Panc1 (cell line): ENCODE results near the gene KLK5. TPM values are rescaled to one million over a fixed set of nuclear protein-coding genes. Genes with fewer than 3 reads are reported as not detected.

ENCODE experiments used
- ATAC-seq: fragments of 200-7000 bp; cut with Tn5 transposase; 2 replicates; pipeline ENCODE4 v1.9.1; 2020; ENCODE audit warnings: mild to moderate bottlenecking, moderate library complexity
- BruUV-seq: library from RNA; stranded (reverse); fragments of 400-500 nt; replicated peaks from 2 replicates; lab custom pipeline; 2021; lab: Mats Ljungman, UMichigan
- CTCF ChIA-PET: fragments of 300-600 bp; sonication (Branson Sonifier 250); formaldehyde crosslinking; loops from one replicate; lab custom pipeline; 2022; ENCODE audit warnings: antibody characterized with exemption; lab: Charles Lee
- POLR2A ChIA-PET: fragments of 300-600 bp; sonication (Branson Sonifier 250); formaldehyde crosslinking; loops from one replicate; lab custom pipeline; 2022; ENCODE audit warnings: antibody characterized with exemption; lab: Charles Lee
- DNase-seq: peaks from one replicate; pipeline ENCODE4 v3.0.0-alpha.2; 2010; ENCODE audit warnings: low read depth, low spot score
- H3K27ac ChIP-seq: 2 replicates; pipeline ENCODE4 v1.5.1; 2011; ENCODE audit warnings: mild to moderate bottlenecking, low read length, inconsistent platforms
- H3K27me3 ChIP-seq: fragments of 200-500 bp; sonication (Bioruptor generic); 2 replicates; pipeline ENCODE4 v1.6.0; 2014; ENCODE audit warnings: low read length, inconsistent platforms; ENCODE audit not compliant: control insufficient read depth, insufficient read depth
- H3K36me3 ChIP-seq: fragments of 200-500 bp; sonication (Bioruptor generic); 2 replicates; pipeline ENCODE4 v1.5.1; 2014; ENCODE audit warnings: inconsistent platforms, mild to moderate bottlenecking, low read length, moderate library complexity; ENCODE audit not compliant: control insufficient read depth, insufficient read depth
- H3K4me1 ChIP-seq: 2 replicates; pipeline ENCODE4 v1.5.1; 2011; ENCODE audit warnings: inconsistent platforms, mild to moderate bottlenecking, low read length, moderate library complexity; ENCODE audit not compliant: control insufficient read depth, insufficient read depth
- H3K4me3 ChIP-seq, 2 experiments: 2 replicates each; pipeline ENCODE4 v1.5.1; 2011 to 2012; ENCODE audit warnings: low read depth in 2 of 2, low read length in 2 of 2, mild to moderate bottlenecking in 2 of 2, inconsistent platforms in 1 of 2, moderate library complexity in 1 of 2
- H3K9me3 ChIP-seq: fragments of 200-500 bp; sonication (Bioruptor generic); 2 replicates; pipeline ENCODE4 v1.5.1; 2014; ENCODE audit warnings: low read depth, mild to moderate bottlenecking, inconsistent platforms, low read length, moderate library complexity; ENCODE audit not compliant: control insufficient read depth, insufficient read depth
- CTCF ChIP-seq: fragments of 450-650 bp; IDR thresholded peaks from 2 replicates; pipeline ENCODE4 v1.5.1; 2017; ENCODE audit warnings: mild to moderate bottlenecking
- POLR2AphosphoS5 ChIP-seq: IDR thresholded peaks from 2 replicates; pipeline ENCODE4 v1.6.1; 2012; ENCODE audit warnings: mild to moderate bottlenecking, low read depth, low read length, moderate library complexity
- REST ChIP-seq, 2 experiments: IDR thresholded peaks; 2 replicates each; pipeline ENCODE4 v1.6.1; 2011 to 2012; ENCODE audit warnings: low read depth in 2 of 2, control low read depth in 1 of 2, low read length in 1 of 2, mild to moderate bottlenecking in 1 of 2, moderate library complexity in 1 of 2; ENCODE audit not compliant: insufficient read depth in 1 of 2
- SIN3A ChIP-seq: IDR thresholded peaks from 2 replicates; pipeline ENCODE4 v1.6.1; 2012; ENCODE audit warnings: low read depth, mild to moderate bottlenecking, low read length, moderate library complexity, borderline replicate concordance; ENCODE audit not compliant: insufficient read depth
- TCF7L2 ChIP-seq: IDR thresholded peaks from 2 replicates; pipeline ENCODE4 v1.6.1; 2011; ENCODE audit warnings: mild to moderate bottlenecking, low read depth, low read length, inconsistent platforms
- in situ Hi-C: cut with HindIII; loops from 2 replicates; pipeline ENCODE4 v1.10.0; 2016; ENCODE audit warnings: low sequenced_read_pairs, low pct_unique_long_range_greater_than_20kb
- intact Hi-C: fragments of 100-400 bp; cut with micrococcal nuclease; formaldehyde crosslinking; loops from one replicate; pipeline ENCODE4 v1.10.0; 2022; ENCODE audit not compliant: unreplicated experiment
- total RNA-seq: library from RNA; stranded (reverse); gene quantifications from one replicate; pipeline ENCODE4 v1.2.1, GENCODE V29; 2021; ENCODE audit not compliant: unreplicated experiment

KLK5 gene
- total RNA-seq, 1 experiment from 2014 or later = not detected

GRCh38 chr19:50928831-50929230 is 24.0 kb downstream of the KLK5 start:
- H3K4me1 ChIP-seq = no peaks in the 10 kb centered on the region; the same call in 1 of the 2 replicates
- in situ Hi-C loops (no loop called here), intact Hi-C loops (loop anchor here (10.0 kb wide), 1 partner anchor 166 kb away; no protein-coding TSS in a partner anchor)
- ATAC-seq (no peak), DNase-seq (no peak)
- H3K9me3 ChIP-seq = no peaks in the 10 kb centered on the region
- 0 out of 2 replicates have a peak, but pooled peaks cover 2% of the 10 kb centered on the region for H3K27me3 ChIP-seq
- no peak overlapping the region for H3K4me3 ChIP-seq
- H3K27ac ChIP-seq = no peak overlapping the region
- CTCF ChIA-PET = interaction anchor here (1.9 kb wide), 1 partner anchor 88 kb away, joined by 15 read pairs; no protein-coding TSS in a partner anchor
- BruUV-seq = no TSS peak
- TF ChIP-seq POLR2AphosphoS5 (no peak), SIN3A (no peak), TCF7L2 (no peak), CTCF (no peak), REST (IDR thresholded peaks at IDR 0.05; ENCODE audit: insufficient read depth in 1 of 2, low read depth in 2 of 2, low read length in 1 of 2) (no peak)
- POLR2A ChIA-PET = no interaction called here
- no peaks in the 10 kb centered on the region for H3K36me3 ChIP-seq

- ChIA-PET CTCF (no interaction called here), POLR2A (no interaction called here)
- ATAC-seq = no peak
- no TSS peak for BruUV-seq
- Histone ChIP-seq H3K4me3 (no peak overlapping the region), H3K9me3 (no peaks in the 10 kb centered on the region), H3K36me3 (no peaks in the 10 kb centered on the region), H3K27me3 (0 out of 2 replicates have a peak, but pooled peaks cover 2% of the 10 kb centered on the region), H3K4me1 (no peaks in the 10 kb centered on the region; the same call in none of the 2 replicates), H3K27ac (no peak overlapping the region)
- TF ChIP-seq TCF7L2 (no peak), SIN3A (no peak), CTCF (no peak), POLR2AphosphoS5 (no peak), REST (IDR thresholded peaks at IDR 0.05; ENCODE audit: insufficient read depth in 1 of 2, low read depth in 2 of 2, low read length in 1 of 2) (no peak)
- no peak for DNase-seq
- intact Hi-C loops (loop anchor here (10.0 kb wide), 1 partner anchor 169 kb away; no protein-coding TSS in a partner anchor), in situ Hi-C loops (no loop called here)
Measured at GRCh38 chr19:50926144-50926543, 26.7 kb downstream of the KLK5 start.
